ENCODE results near the gene XBP1. TPM values are rescaled to one million over a fixed set of nuclear protein-coding genes. Genes with fewer than 3 reads are reported as not detected.

The XBP1 gene
- total and polyA plus RNA-seq, 2 experiments from 2014 or later = 95.1 to 195 TPM

- peaks cover 15% of the 10 kb centered on the region for H3K79me2 ChIP-seq (replicated peaks; ENCODE audit: insufficient read depth)
- no peaks in the 10 kb centered on the region for H3K27me3 ChIP-seq (ENCODE audit: insufficient read depth)
- peaks cover 3% of the 10 kb centered on the region for H3K27me3 Mint-ChIP-seq (ENCODE audit: insufficient read depth, low read depth, poor library complexity)
- no peak overlapping the region for H3K4me3 ChIP-seq
- peaks cover 5% of the 10 kb centered on the region for H3K4me1 Mint-ChIP-seq
- H3K4me1 ChIP-seq (ENCODE audit: insufficient read depth) = no peaks in the 10 kb centered on the region
- H3K27ac Mint-ChIP-seq = no peak overlapping the region
- TF ChIP-seq ZNF462 (CRISPR knock-in tag; IDR thresholded peaks at IDR 0.05) (no peak), JUNB (IDR thresholded peaks at IDR 0.05; ENCODE audit: unreplicated experiment) (no peak), NANOG (IDR thresholded peaks at IDR 0.05; ENCODE audit: borderline replicate concordance) (no peak), POLR2AphosphoS5 (IDR thresholded peaks at IDR 0.05; ENCODE audit: low read depth) (no peak), EZH2 (IDR thresholded peaks at IDR 0.05; ENCODE audit: low read depth, unreplicated experiment) (no peak), ZNF331 (CRISPR knock-in tag; IDR thresholded peaks at IDR 0.05; ENCODE audit: low read depth) (no peak), ZNF114 (CRISPR knock-in tag; IDR thresholded peaks at IDR 0.05) (no peak), EZH2phosphoT487 (IDR thresholded peaks at IDR 0.05; ENCODE audit: unreplicated experiment) (no peak), STAT1 (IDR thresholded peaks at IDR 0.05; ENCODE audit: unreplicated experiment) (no peak), CREB1 (CRISPR knock-in tag; IDR thresholded peaks at IDR 0.05; ENCODE audit: low read depth) (no peak)
- TF ChIP-seq, protein P1, sequence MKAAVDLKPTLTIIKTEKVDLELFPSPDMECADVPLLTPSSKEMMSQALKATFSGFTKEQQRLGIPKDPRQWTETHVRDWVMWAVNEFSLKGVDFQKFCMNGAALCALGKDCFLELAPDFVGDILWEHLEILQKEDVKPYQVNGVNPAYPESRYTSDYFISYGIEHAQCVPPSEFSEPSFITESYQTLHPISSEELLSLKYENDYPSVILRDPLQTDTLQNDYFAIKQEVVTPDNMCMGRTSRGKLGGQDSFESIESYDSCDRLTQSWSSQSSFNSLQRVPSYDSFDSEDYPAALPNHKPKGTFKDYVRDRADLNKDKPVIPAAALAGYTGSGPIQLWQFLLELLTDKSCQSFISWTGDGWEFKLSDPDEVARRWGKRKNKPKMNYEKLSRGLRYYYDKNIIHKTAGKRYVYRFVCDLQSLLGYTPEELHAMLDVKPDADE (IDR thresholded peaks at IDR 0.05) = no peak
- TF ChIP-seq, protein P2, sequence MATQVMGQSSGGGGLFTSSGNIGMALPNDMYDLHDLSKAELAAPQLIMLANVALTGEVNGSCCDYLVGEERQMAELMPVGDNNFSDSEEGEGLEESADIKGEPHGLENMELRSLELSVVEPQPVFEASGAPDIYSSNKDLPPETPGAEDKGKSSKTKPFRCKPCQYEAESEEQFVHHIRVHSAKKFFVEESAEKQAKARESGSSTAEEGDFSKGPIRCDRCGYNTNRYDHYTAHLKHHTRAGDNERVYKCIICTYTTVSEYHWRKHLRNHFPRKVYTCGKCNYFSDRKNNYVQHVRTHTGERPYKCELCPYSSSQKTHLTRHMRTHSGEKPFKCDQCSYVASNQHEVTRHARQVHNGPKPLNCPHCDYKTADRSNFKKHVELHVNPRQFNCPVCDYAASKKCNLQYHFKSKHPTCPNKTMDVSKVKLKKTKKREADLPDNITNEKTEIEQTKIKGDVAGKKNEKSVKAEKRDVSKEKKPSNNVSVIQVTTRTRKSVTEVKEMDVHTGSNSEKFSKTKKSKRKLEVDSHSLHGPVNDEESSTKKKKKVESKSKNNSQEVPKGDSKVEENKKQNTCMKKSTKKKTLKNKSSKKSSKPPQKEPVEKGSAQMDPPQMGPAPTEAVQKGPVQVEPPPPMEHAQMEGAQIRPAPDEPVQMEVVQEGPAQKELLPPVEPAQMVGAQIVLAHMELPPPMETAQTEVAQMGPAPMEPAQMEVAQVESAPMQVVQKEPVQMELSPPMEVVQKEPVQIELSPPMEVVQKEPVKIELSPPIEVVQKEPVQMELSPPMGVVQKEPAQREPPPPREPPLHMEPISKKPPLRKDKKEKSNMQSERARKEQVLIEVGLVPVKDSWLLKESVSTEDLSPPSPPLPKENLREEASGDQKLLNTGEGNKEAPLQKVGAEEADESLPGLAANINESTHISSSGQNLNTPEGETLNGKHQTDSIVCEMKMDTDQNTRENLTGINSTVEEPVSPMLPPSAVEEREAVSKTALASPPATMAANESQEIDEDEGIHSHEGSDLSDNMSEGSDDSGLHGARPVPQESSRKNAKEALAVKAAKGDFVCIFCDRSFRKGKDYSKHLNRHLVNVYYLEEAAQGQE (IDR thresholded peaks at IDR 0.05; ENCODE audit: unreplicated experiment) = no peak
- TF ChIP-seq, protein P3, sequence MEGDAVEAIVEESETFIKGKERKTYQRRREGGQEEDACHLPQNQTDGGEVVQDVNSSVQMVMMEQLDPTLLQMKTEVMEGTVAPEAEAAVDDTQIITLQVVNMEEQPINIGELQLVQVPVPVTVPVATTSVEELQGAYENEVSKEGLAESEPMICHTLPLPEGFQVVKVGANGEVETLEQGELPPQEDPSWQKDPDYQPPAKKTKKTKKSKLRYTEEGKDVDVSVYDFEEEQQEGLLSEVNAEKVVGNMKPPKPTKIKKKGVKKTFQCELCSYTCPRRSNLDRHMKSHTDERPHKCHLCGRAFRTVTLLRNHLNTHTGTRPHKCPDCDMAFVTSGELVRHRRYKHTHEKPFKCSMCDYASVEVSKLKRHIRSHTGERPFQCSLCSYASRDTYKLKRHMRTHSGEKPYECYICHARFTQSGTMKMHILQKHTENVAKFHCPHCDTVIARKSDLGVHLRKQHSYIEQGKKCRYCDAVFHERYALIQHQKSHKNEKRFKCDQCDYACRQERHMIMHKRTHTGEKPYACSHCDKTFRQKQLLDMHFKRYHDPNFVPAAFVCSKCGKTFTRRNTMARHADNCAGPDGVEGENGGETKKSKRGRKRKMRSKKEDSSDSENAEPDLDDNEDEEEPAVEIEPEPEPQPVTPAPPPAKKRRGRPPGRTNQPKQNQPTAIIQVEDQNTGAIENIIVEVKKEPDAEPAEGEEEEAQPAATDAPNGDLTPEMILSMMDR (conservative IDR thresholded peaks at IDR 0.05; ENCODE audit: low read depth in 2 of 2) = no peak
- ATAC-seq (no peak), DNase-seq (ENCODE audit: low spot score) (no peak)
- no peaks in the 10 kb centered on the region for H3F3A ChIP-seq (replicated peaks; ENCODE audit: low read depth)
- H3K36me3 Mint-ChIP-seq (ENCODE audit: low read depth) = peaks cover 13% of the 10 kb centered on the region
- H3K9me2 ChIP-seq (ENCODE audit: insufficient read depth) = no peaks in the 10 kb centered on the region
- H3K4me2 ChIP-seq = no peak overlapping the region
- H3K27ac ChIP-seq (ENCODE audit: low read depth) = no peak overlapping the region; the same call in 1 of the 2 replicates
- no peaks in the 10 kb centered on the region for H4K20me1 ChIP-seq (replicated peaks; ENCODE audit: insufficient read depth)
- H3K36me3 ChIP-seq (ENCODE audit: insufficient read depth) = 0 out of 2 replicates have a peak, but pooled peaks cover 2% of the 10 kb centered on the region
- no peak overlapping the region for H2AFZ ChIP-seq
- no peak overlapping the region for H3K4me3 Mint-ChIP-seq
- H3K9me3 Mint-ChIP-seq = peaks cover 8% of the 10 kb centered on the region; the same call in 2 of the 3 replicates
These were observed 30.8 kb downstream of the XBP1 start for GRCh38 chr22:28769394-28770085.
